ENCODE results near the gene DNAJC27.

DNA sequence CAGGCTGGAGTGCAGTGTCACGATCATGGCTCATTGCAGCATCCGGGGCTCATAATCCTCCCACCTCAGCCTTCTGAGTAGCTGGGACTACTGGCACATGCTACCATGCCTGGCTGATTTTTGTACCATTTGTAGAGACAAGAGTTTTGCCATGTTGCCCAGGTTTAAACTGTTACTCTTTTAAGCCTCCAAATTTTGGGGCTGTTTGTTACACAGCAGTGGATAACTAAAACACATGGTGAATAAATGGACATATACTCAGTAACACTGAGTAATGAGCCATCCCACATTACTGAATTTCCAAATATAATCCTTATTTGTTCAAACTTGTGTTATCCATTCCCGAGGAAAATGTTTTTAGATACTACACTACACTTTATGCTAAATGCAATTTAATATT lies 61.5 kb downstream of the DNAJC27 start:
- TF ChIP-seq, protein P1, sequence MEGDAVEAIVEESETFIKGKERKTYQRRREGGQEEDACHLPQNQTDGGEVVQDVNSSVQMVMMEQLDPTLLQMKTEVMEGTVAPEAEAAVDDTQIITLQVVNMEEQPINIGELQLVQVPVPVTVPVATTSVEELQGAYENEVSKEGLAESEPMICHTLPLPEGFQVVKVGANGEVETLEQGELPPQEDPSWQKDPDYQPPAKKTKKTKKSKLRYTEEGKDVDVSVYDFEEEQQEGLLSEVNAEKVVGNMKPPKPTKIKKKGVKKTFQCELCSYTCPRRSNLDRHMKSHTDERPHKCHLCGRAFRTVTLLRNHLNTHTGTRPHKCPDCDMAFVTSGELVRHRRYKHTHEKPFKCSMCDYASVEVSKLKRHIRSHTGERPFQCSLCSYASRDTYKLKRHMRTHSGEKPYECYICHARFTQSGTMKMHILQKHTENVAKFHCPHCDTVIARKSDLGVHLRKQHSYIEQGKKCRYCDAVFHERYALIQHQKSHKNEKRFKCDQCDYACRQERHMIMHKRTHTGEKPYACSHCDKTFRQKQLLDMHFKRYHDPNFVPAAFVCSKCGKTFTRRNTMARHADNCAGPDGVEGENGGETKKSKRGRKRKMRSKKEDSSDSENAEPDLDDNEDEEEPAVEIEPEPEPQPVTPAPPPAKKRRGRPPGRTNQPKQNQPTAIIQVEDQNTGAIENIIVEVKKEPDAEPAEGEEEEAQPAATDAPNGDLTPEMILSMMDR (IDR thresholded peaks at IDR 0.05) = no peak
- no peak for TF ChIP-seq POLR2A (IDR thresholded peaks at IDR 0.05)

Data from testis (tissue), 2 donors.